ENCODE results near the gene SOCS1. TPM values are rescaled to one million over a fixed set of nuclear protein-coding genes. Genes with fewer than 3 reads are reported as not detected.

The SOCS1 gene
- total and polyA plus RNA-seq, 2 experiments from 2014 or later = 84.7 to 104 TPM

- no peak overlapping the region for H3K27ac Mint-ChIP-seq
- Histone ChIP-seq H3K4me3 (no peak overlapping the region), H4K20me1 (replicated peaks; ENCODE audit: insufficient read depth) (no peaks in the 10 kb centered on the region), H3K4me1 (ENCODE audit: insufficient read depth) (no peaks in the 10 kb centered on the region), H3K4me2 (no peak overlapping the region), H3F3A (replicated peaks; ENCODE audit: low read depth) (no peaks in the 10 kb centered on the region), H2AFZ (no peak overlapping the region), H3K79me2 (replicated peaks; ENCODE audit: insufficient read depth) (no peaks in the 10 kb centered on the region), H3K9me2 (ENCODE audit: insufficient read depth) (no peaks in the 10 kb centered on the region), H3K27me3 (ENCODE audit: insufficient read depth) (no peaks in the 10 kb centered on the region), H3K27ac (ENCODE audit: low read depth) (no peak overlapping the region), H3K36me3 (ENCODE audit: insufficient read depth) (no peaks in the 10 kb centered on the region)
- ATAC-seq (peak; percentile 38), DNase-seq (ENCODE audit: low spot score) (no peak)
- H3K9me3 Mint-ChIP-seq = peaks cover 21% of the 10 kb centered on the region
- H3K36me3 Mint-ChIP-seq (ENCODE audit: low read depth) = peaks cover 8% of the 10 kb centered on the region; the same call in 1 of the 3 replicates
- H3K4me3 Mint-ChIP-seq = no peak overlapping the region
- H3K27me3 Mint-ChIP-seq (ENCODE audit: insufficient read depth, low read depth, poor library complexity) = peaks cover 8% of the 10 kb centered on the region
- no peaks in the 10 kb centered on the region for H3K4me1 Mint-ChIP-seq
- TF ChIP-seq ZNF462 (CRISPR knock-in tag; IDR thresholded peaks at IDR 0.05) (no peak), REST (IDR thresholded peaks at IDR 0.05; ENCODE audit: unreplicated experiment) (no peak), ZNF114 (CRISPR knock-in tag; IDR thresholded peaks at IDR 0.05) (no peak), CREB1 (CRISPR knock-in tag; IDR thresholded peaks at IDR 0.05; ENCODE audit: low read depth) (no peak), JUNB (IDR thresholded peaks at IDR 0.05; ENCODE audit: unreplicated experiment) (no peak), EZH2 (IDR thresholded peaks at IDR 0.05; ENCODE audit: low read depth, unreplicated experiment) (no peak), NANOG (IDR thresholded peaks at IDR 0.05; ENCODE audit: borderline replicate concordance) (no peak), EZH2phosphoT487 (IDR thresholded peaks at IDR 0.05; ENCODE audit: unreplicated experiment) (no peak), STAT1 (IDR thresholded peaks at IDR 0.05; ENCODE audit: unreplicated experiment) (no peak), ETS1 (IDR thresholded peaks at IDR 0.05) (no peak), ZNF331 (CRISPR knock-in tag; IDR thresholded peaks at IDR 0.05; ENCODE audit: low read depth) (no peak)
These were observed 43.2 kb downstream of the SOCS1 start for GRCh38 chr16:11212798-11213196.
